ENCODE measurements around the gene LAMA2. TPM values are rescaled to one million over a fixed set of nuclear protein-coding genes. Genes with fewer than 3 reads are reported as not detected.

Gene LAMA2
- total and polyA plus RNA-seq, 2 donors (not counting 1 experiment from before 2014, with no cell fraction given), result 19.5 to 67.5 TPM

DNA sequence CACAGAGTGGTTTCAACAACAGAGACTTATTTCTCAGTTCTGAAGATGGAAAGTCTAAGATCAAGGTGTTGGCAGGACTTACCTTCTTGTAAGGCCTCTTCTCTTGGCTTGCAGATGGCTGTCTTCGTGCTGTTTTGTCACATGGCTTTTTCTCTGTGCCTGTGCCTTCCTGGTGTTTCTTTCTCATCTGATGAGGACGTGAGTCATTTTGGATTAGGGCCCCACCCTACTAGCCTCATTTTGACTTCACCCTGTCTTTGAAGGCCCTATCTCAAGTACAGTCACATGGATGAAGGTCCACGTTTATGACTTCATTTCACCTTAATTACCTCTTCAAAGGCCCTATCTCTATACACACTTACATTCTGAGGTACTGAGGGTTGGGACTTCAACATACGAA is 41.4 kb upstream of the LAMA2 start:
- Histone ChIP-seq H3K4me2 (ENCODE audit: extremely low read depth, insufficient read depth, low read length) (no peak overlapping the region), H4K20me1 (ENCODE audit: control insufficient read depth, extremely low read depth, insufficient read depth, low read length) (no peaks in the 10 kb centered on the region), H3K9ac (ENCODE audit: insufficient read depth, low read length) (no peak overlapping the region), H2AFZ (ENCODE audit: low read length) (no peak overlapping the region), H3K4me3 (replicated peaks in 1 of 4; ENCODE audit: control extremely low read depth in 1 of 4, insufficient read depth in 1 of 4, low read depth in 3 of 4, low read length in 4 of 4) (no peak overlapping the region), H3K36me3 (ENCODE audit: control insufficient read depth, insufficient read depth, low read length) (no peaks in the 10 kb centered on the region), H3K9me3 (ENCODE audit: control insufficient read depth, insufficient read depth, low read depth, low read length) (no peaks in the 10 kb centered on the region), H3K4me1 (ENCODE audit: control insufficient read depth, extremely low read depth, insufficient read depth, low read length) (no peaks in the 10 kb centered on the region), H3K27ac (ENCODE audit: insufficient read depth, low read length) (no peak overlapping the region), H3K27me3 (ENCODE audit: control insufficient read depth, insufficient read depth, low read length) (no peaks in the 10 kb centered on the region), H3K79me2 (ENCODE audit: control insufficient read depth, insufficient read depth, low read length) (no peaks in the 10 kb centered on the region)
- TF ChIP-seq, protein P1, sequence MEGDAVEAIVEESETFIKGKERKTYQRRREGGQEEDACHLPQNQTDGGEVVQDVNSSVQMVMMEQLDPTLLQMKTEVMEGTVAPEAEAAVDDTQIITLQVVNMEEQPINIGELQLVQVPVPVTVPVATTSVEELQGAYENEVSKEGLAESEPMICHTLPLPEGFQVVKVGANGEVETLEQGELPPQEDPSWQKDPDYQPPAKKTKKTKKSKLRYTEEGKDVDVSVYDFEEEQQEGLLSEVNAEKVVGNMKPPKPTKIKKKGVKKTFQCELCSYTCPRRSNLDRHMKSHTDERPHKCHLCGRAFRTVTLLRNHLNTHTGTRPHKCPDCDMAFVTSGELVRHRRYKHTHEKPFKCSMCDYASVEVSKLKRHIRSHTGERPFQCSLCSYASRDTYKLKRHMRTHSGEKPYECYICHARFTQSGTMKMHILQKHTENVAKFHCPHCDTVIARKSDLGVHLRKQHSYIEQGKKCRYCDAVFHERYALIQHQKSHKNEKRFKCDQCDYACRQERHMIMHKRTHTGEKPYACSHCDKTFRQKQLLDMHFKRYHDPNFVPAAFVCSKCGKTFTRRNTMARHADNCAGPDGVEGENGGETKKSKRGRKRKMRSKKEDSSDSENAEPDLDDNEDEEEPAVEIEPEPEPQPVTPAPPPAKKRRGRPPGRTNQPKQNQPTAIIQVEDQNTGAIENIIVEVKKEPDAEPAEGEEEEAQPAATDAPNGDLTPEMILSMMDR (conservative IDR thresholded peaks at IDR 0.05 in 1 of 2, IDR thresholded peaks at IDR 0.05 in 1 of 2; ENCODE audit: low read depth in 1 of 2, low read length in 2 of 2), result no peak
- TF ChIP-seq EZH2 (IDR thresholded peaks at IDR 0.05; ENCODE audit: low read length, missing control alignments), result no peak
- DNase-seq (ENCODE audit: low read depth in 2 of 2), result no peak

DNA sequence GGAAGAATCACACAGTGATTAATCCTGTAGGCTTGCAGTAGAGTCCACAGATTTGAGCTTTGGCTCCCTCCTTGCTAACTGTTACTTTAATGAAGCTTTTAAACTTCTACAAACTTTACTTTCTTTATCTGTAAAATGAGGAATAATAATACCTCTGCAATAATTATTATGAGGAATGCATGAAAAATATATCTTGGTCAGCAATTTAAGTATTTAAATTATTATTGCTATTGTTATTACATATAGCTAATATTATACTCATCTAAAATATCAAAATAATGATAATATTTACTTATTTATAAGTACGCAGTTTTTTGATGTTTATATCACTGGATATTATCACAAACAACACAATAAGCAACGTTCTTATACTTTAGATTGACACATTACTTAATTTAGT is 38.3 kb upstream of the LAMA2 start:
- Histone ChIP-seq H3K9ac (ENCODE audit: insufficient read depth, low read length) (no peak overlapping the region), H3K27ac (ENCODE audit: insufficient read depth, low read length) (no peak overlapping the region), H3K79me2 (ENCODE audit: control insufficient read depth, insufficient read depth, low read length) (no peaks in the 10 kb centered on the region), H2AFZ (ENCODE audit: low read length) (no peak overlapping the region), H4K20me1 (ENCODE audit: control insufficient read depth, extremely low read depth, insufficient read depth, low read length) (no peaks in the 10 kb centered on the region), H3K27me3 (ENCODE audit: control insufficient read depth, insufficient read depth, low read length) (no peaks in the 10 kb centered on the region), H3K4me1 (ENCODE audit: control insufficient read depth, extremely low read depth, insufficient read depth, low read length) (no peaks in the 10 kb centered on the region), H3K4me2 (ENCODE audit: extremely low read depth, insufficient read depth, low read length) (no peak overlapping the region), H3K36me3 (ENCODE audit: control insufficient read depth, insufficient read depth, low read length) (no peaks in the 10 kb centered on the region), H3K9me3 (ENCODE audit: control insufficient read depth, insufficient read depth, low read depth, low read length) (no peaks in the 10 kb centered on the region), H3K4me3 (replicated peaks in 1 of 4; ENCODE audit: control extremely low read depth in 1 of 4, insufficient read depth in 1 of 4, low read depth in 3 of 4, low read length in 4 of 4) (no peak overlapping the region)
- DNase-seq (ENCODE audit: low read depth in 2 of 2), result no peak
- TF ChIP-seq, protein P1 (conservative IDR thresholded peaks at IDR 0.05 in 1 of 2, IDR thresholded peaks at IDR 0.05 in 1 of 2; ENCODE audit: low read depth in 1 of 2, low read length in 2 of 2), result no peak
- no peak for TF ChIP-seq EZH2 (IDR thresholded peaks at IDR 0.05; ENCODE audit: low read length, missing control alignments)

DNA sequence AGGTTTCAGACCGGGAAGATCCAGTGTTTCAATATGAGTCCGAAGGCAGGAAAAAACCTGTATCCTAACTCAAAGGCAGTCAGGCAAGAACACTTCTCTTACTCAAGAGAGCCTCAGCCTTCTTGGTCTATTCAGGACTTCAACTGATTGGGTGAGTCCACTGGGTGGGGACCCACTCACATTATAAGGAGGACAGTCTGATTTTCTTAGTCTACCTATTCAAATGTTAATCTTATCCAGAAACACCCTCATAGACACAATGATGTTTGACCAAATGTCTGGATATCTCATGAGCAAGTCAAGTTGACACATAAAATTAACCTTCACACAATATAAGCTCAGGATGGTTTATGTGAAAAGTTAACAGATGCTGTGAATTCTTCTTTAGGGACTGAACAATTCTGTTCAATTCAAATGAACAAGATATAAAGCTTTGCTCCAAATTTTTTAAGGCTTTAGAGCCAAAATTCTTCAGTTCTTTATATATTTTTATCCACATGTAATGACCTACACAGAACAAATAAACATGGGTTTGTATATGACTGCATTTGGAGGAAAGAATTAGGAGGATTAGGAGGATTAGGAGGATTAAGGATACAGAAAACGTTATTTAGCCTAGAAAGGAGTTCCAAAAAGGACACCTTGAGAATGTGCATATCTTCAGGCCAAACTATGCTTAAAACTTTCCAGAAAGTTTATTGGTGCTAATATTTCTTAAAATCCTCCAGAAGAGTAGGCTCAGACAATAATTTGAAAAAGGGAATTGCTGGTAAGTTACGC is 35.3 kb upstream of the LAMA2 start:
- no peak for DNase-seq (ENCODE audit: low read depth in 2 of 2)
- no peaks in the 10 kb centered on the region for H3K27me3 ChIP-seq (ENCODE audit: control insufficient read depth, insufficient read depth, low read length)
- H4K20me1 ChIP-seq (ENCODE audit: control insufficient read depth, extremely low read depth, insufficient read depth, low read length), result no peaks in the 10 kb centered on the region
- H3K4me1 ChIP-seq (ENCODE audit: control insufficient read depth, extremely low read depth, insufficient read depth, low read length), result no peaks in the 10 kb centered on the region
- no peak overlapping the region for H3K4me2 ChIP-seq (ENCODE audit: extremely low read depth, insufficient read depth, low read length)
- no peak overlapping the region for H3K4me3 ChIP-seq (replicated peaks in 1 of 4; ENCODE audit: control extremely low read depth in 1 of 4, insufficient read depth in 1 of 4, low read depth in 3 of 4, low read length in 4 of 4)
- H3K79me2 ChIP-seq (ENCODE audit: control insufficient read depth, insufficient read depth, low read length), result no peaks in the 10 kb centered on the region
- no peaks in the 10 kb centered on the region for H3K36me3 ChIP-seq (ENCODE audit: control insufficient read depth, insufficient read depth, low read length)
- H3K9ac ChIP-seq (ENCODE audit: insufficient read depth, low read length), result no peak overlapping the region
- TF ChIP-seq, protein P1 (conservative IDR thresholded peaks at IDR 0.05 in 1 of 2, IDR thresholded peaks at IDR 0.05 in 1 of 2; ENCODE audit: low read depth in 1 of 2, low read length in 2 of 2), result no peak
- TF ChIP-seq EZH2 (IDR thresholded peaks at IDR 0.05; ENCODE audit: low read length, missing control alignments), result no peak
- H3K9me3 ChIP-seq (ENCODE audit: control insufficient read depth, insufficient read depth, low read depth, low read length), result no peaks in the 10 kb centered on the region
- H3K27ac ChIP-seq (ENCODE audit: insufficient read depth, low read length), result no peak overlapping the region
- H2AFZ ChIP-seq (ENCODE audit: low read length), result no peak overlapping the region

Data from fibroblast of lung (primary cell).